SK-N-SH (cell line): ENCODE data around the gene EME2. TPM values are rescaled to one million over a fixed set of nuclear protein-coding genes. Genes with fewer than 3 reads are reported as not detected.

Experiments used
- CTCF ChIA-PET: fragments of 300-600, 350-600 bp; formaldehyde crosslinking; extraction: SDS; loops from one replicate; lab custom pipeline; 2021; lab: Yijun Ruan, JAX
- POLR2A ChIA-PET: fragments of 350-600 bp; sonication (Branson Sonifier 250); formaldehyde crosslinking; extraction: SDS; loops from one replicate; lab custom pipeline; 2020; ENCODE audit warnings: antibody characterized with exemption, inconsistent platforms; lab: Yijun Ruan, JAX
- DNase-seq: peaks from one replicate; pipeline ENCODE4 v3.0.0; 2012
- H2AFZ ChIP-seq: fragments of 200-600 bp; sonication (generic); 2 replicates; pipeline ENCODE4 v1.8.1; 2016; ENCODE audit warnings: antibody characterized with exemption, mild to moderate bottlenecking, low read depth
- H3F3A ChIP-seq: fragments of 200-600 bp; sonication (generic); replicated peaks from 2 replicates; pipeline ENCODE3; 2016; ENCODE audit warnings: antibody characterized with exemption, mild to moderate bottlenecking; ENCODE audit not compliant: insufficient read depth
- H3K27ac ChIP-seq, 2 experiments: fragments of 200-500 bp in 1 of 2; fragments of 200-600 bp in 1 of 2; sonication (Bioruptor generic) in 1 of 2; sonication (generic), shearing (Covaris generic) in 1 of 2; 2 replicates each; pipeline versions ENCODE4 v1.5.1 to v1.6.1; 2014 to 2016; ENCODE audit warnings: low read depth in 2 of 2, inconsistent platforms in 1 of 2, low read length in 1 of 2, mild to moderate bottlenecking in 1 of 2, mixed read lengths in 1 of 2
- H3K27me3 ChIP-seq: fragments of 200-600 bp; sonication (generic), shearing (Covaris generic); 2 replicates; pipeline ENCODE4 v1.6.1; 2016; ENCODE audit warnings: mixed run types; ENCODE audit not compliant: insufficient read depth
- H3K36me3 ChIP-seq, 2 experiments: fragments of 200-500 bp in 1 of 2; fragments of 200-600 bp in 1 of 2; sonication (Bioruptor generic) in 1 of 2; sonication (generic) in 1 of 2; replicated peaks in 1 of 2; 2 replicates each; pipeline versions ENCODE3 to v1.5.1; 2014 to 2016; ENCODE audit warnings: low read length in 1 of 2, mild to moderate bottlenecking in 1 of 2; ENCODE audit not compliant: insufficient read depth in 2 of 2, control insufficient read depth in 1 of 2
- H3K4me1 ChIP-seq, 2 experiments: fragments of 200-500 bp in 1 of 2; fragments of 200-600 bp in 1 of 2; sonication (Bioruptor generic) in 1 of 2; sonication (generic), shearing (Covaris generic) in 1 of 2; 2 replicates each; pipeline versions ENCODE4 v1.5.1 to v1.6.1; 2014 to 2016; ENCODE audit warnings: low read depth in 1 of 2, low read length in 1 of 2, mixed run types in 1 of 2; ENCODE audit not compliant: insufficient read depth in 2 of 2, control insufficient read depth in 1 of 2
- H3K4me2 ChIP-seq: fragments of 200-600 bp; sonication (generic), shearing (Covaris generic); 2 replicates; pipeline ENCODE4 v1.6.1; 2017; ENCODE audit warnings: mixed run types
- H3K4me3 ChIP-seq, 2 experiments: fragments of 200-500 bp in 1 of 2; fragments of 200-600 bp in 1 of 2; sonication (Bioruptor generic) in 1 of 2; sonication (generic), shearing (Covaris generic) in 1 of 2; 2 replicates each; pipeline versions ENCODE4 v1.5.1 to v1.8.1; 2014 to 2016; ENCODE audit warnings: low read depth in 2 of 2, inconsistent platforms in 1 of 2, low read length in 1 of 2, mild to moderate bottlenecking in 1 of 2, mixed read lengths in 1 of 2, moderate library complexity in 1 of 2
- H3K79me2 ChIP-seq: fragments of 200-600 bp; sonication (generic); 2 replicates; pipeline ENCODE4 v1.8.1; 2017; ENCODE audit warnings: mild to moderate bottlenecking; ENCODE audit not compliant: insufficient read depth
- H3K9ac ChIP-seq: fragments of 200-600 bp; sonication (generic); 2 replicates; pipeline ENCODE4 v1.6.1; 2017; ENCODE audit warnings: mixed run types
- H3K9me2 ChIP-seq: fragments of 200-600 bp; sonication (generic); 2 replicates; pipeline ENCODE4 v1.6.1; 2017; ENCODE audit warnings: mixed run types
- H3K9me3 ChIP-seq: fragments of 200-600 bp; sonication (generic); 2 replicates; pipeline ENCODE4 v1.6.1; 2017; ENCODE audit warnings: mixed run types, mild to moderate bottlenecking, moderate library complexity
- H4K20me1 ChIP-seq: fragments of 200-600 bp; sonication (generic); 2 replicates; pipeline ENCODE4 v1.6.1; 2017; ENCODE audit warnings: mild to moderate bottlenecking, mixed run types; ENCODE audit not compliant: insufficient read depth
- CHD2 ChIP-seq: fragments of 150-350 bp; IDR thresholded peaks from 2 replicates; pipeline ENCODE4 v1.6.1; 2018; ENCODE audit warnings: low read length; ENCODE audit not compliant: partially characterized antibody
- ELF1 ChIP-seq: IDR thresholded peaks from 2 replicates; pipeline ENCODE4 v1.4.0; 2012
- EP300 ChIP-seq, 2 experiments: IDR thresholded peaks; 2 replicates each; pipeline versions ENCODE4 v1.4.0 to v1.6.1; 2012; ENCODE audit warnings: borderline replicate concordance in 1 of 2, low read depth in 1 of 2, low read length in 1 of 2
- FOXJ3 ChIP-seq: sonication (generic); formaldehyde crosslinking; IDR thresholded peaks from 2 replicates; pipeline ENCODE4 v1.5.1; 2020; ENCODE audit warnings: mild to moderate bottlenecking, missing genetic modification reagents
- FOXM1 ChIP-seq: IDR thresholded peaks from 2 replicates; pipeline ENCODE4 v1.4.0; 2012; ENCODE audit warnings: low read depth, mild to moderate bottlenecking
- NFIC ChIP-seq: IDR thresholded peaks from 2 replicates; pipeline ENCODE4 v1.4.0; 2012; ENCODE audit warnings: borderline replicate concordance
- POLR2AphosphoS5 ChIP-seq: IDR thresholded peaks from 2 replicates; pipeline ENCODE4 v1.6.1; 2012; ENCODE audit warnings: low read depth, low read length
- REST ChIP-seq: IDR thresholded peaks from 2 replicates; pipeline ENCODE4 v1.6.1; 2012; ENCODE audit warnings: mild to moderate bottlenecking, low read depth, low read length, moderate library complexity
- RXRA ChIP-seq: IDR thresholded peaks from 2 replicates; pipeline ENCODE4 v1.4.0; 2012; ENCODE audit warnings: low read depth, mild to moderate bottlenecking, borderline replicate concordance
- SMC3 ChIP-seq: IDR thresholded peaks from 2 replicates; pipeline ENCODE4 v1.6.1; 2012; ENCODE audit warnings: low read depth, low read length, improper control_type of control experiment
- TAF1 ChIP-seq: IDR thresholded peaks from 2 replicates; pipeline ENCODE4 v1.6.1; 2012; ENCODE audit warnings: low read depth, mild to moderate bottlenecking, low read length, moderate library complexity, borderline replicate concordance
- TEAD4 ChIP-seq: IDR thresholded peaks from 2 replicates; pipeline ENCODE4 v1.4.0; 2012; ENCODE audit warnings: mild to moderate bottlenecking, borderline replicate concordance; ENCODE audit not compliant: insufficient read depth
- YY1 ChIP-seq: IDR thresholded peaks from 2 replicates; pipeline ENCODE4 v1.4.0; 2012; ENCODE audit warnings: low read depth, mild to moderate bottlenecking
- ZBTB33 ChIP-seq: IDR thresholded peaks from 2 replicates; pipeline ENCODE4 v1.4.0; 2012; ENCODE audit warnings: low read depth, borderline replicate concordance
- WGBS: methylation state at CpG from one replicate; pipeline ENCODE4 v1.1.6; 2017; ENCODE audit warnings: low lambda C conversion rate; 5-methylcytosine and 5-hydroxymethylcytosine counted together
- polyA plus RNA-seq, 3 experiments: library from polyadenylated mRNA; depleted of rRNA; stranded (reverse); fragments of >200 nt; gene quantifications; 2 replicates each; pipeline ENCODE4 v1.2.3, GENCODE V29; 2012

Gene EME2
- polyA plus RNA-seq, 1 of the 3 experiments (the other 2 are of a cell fraction) = 10.1 TPM

GRCh38 chr16:1790261-1790610 lies 17.6 kb downstream of the EME2 start:
- TF ChIP-seq RXRA = no peak
- TF ChIP-seq REST = no peak
- TF ChIP-seq ZBTB33 = no peak
- TF ChIP-seq EP300 (IDR thresholded peaks at IDR 0.05; ENCODE audit: borderline replicate concordance in 1 of 2, low read depth in 1 of 2, low read length in 1 of 2) = no peak
- no peak for TF ChIP-seq YY1
- no peak for TF ChIP-seq POLR2AphosphoS5
- TF ChIP-seq FOXM1 = no peak
- no peak for TF ChIP-seq NFIC
- TF ChIP-seq SMC3 = no peak
- TF ChIP-seq ELF1 = no peak
- no peak for TF ChIP-seq FOXJ3 (CRISPR knock-in tag)
- TF ChIP-seq CHD2 = no peak
- no peak for TF ChIP-seq TAF1
- TF ChIP-seq TEAD4 = no peak
- DNase-seq = no peak
- POLR2A ChIA-PET = no interaction called here
- Histone ChIP-seq H3K4me2 (no peak overlapping the region), H3K9me2 (no peaks in the 10 kb centered on the region), H3K27me3 (no peaks in the 10 kb centered on the region), H3K9me3 (no peaks in the 10 kb centered on the region), H3K27ac (no peak overlapping the region), H2AFZ (no peak overlapping the region), H3K79me2 (peaks cover 17% of the 10 kb centered on the region), H3K4me1 (no peaks in the 10 kb centered on the region; a peak in 1 of 4 replicates), H3K9ac (no peak overlapping the region), H3K4me3 (no peak overlapping the region), H3F3A (no peaks in the 10 kb centered on the region), H3K36me3 (peaks cover 0 to 48% of the 10 kb centered on the region in 2 experiments), H4K20me1 (0 out of 2 replicates have a peak, but pooled peaks cover 3% of the 10 kb centered on the region)
- 86% methylated on average over 13 of the region's 15 CpGs for WGBS
- CTCF ChIA-PET = no interaction called here
